Measurements from ENCODE around the gene ATP6V1B1.
A peak's percentile ranks its signal among the peaks of the same experiment; 100 is the strongest.
"Not testable (repeated sequence)": the region's sequence is repeated elsewhere in the genome, so short reads cannot be mapped to it uniquely, and the experiment has no call there.

Gene ATP6V1B1

GRCh38 chr2:70994699-70995425 lies 59.2 kb downstream of the ATP6V1B1 start, which contains the start of gene TEX261:
TSS of gene TEX261 (minus strand) at chr2:70994873. CDS start at chr2:70994757, 116 bp downstream.
- no peaks in the 10 kb centered on the region for H3K27me3 ChIP-seq
- H4K20me1 ChIP-seq, result peaks cover 46% of the 10 kb centered on the region
- peak within 1 kb of the TSS; percentile 99 for H3K4me2 ChIP-seq
- H3K9me3 ChIP-seq, result no peaks in the 10 kb centered on the region
- peaks cover 19% of the 10 kb centered on the region for H3K4me1 ChIP-seq
- peak within 1 kb of the TSS; percentile 95 for H3K9ac ChIP-seq
- H3K36me3 ChIP-seq, result peaks cover 33% of the 10 kb centered on the region
- peak within 1 kb of the TSS; percentile 100 for H3K4me3 ChIP-seq
- H3K27ac ChIP-seq, result peak within 1 kb of the TSS; percentile 85
- TF ChIP-seq Cebpa-rat (IDR thresholded peaks at IDR 0.05), result no peak

DNA sequence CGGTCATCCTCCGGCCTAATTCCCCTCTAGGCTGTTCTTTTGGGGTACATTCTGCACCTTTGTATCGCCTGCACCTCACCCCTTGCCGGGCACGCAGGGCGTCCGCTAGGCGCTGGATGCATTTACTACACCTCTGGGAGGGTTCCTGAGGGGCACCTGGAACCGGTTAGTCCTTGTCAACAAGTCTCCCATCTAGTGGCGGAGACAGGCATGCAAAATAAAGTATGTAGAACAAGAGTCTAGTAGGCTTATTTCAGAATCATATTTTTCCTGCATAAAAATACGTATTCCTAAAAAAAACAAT lies 59.7 kb downstream of the ATP6V1B1 start:
- no peak for TF ChIP-seq Cebpa-rat (IDR thresholded peaks at IDR 0.05)
- H3K4me2 ChIP-seq, result peak overlapping the region; percentile 85
- peaks cover 19% of the 10 kb centered on the region for H3K4me1 ChIP-seq
- H3K27ac ChIP-seq, result no peak overlapping the region
- H3K4me3 ChIP-seq, result peak overlapping the region; percentile 100
- no peaks in the 10 kb centered on the region for H3K9me3 ChIP-seq
- no peaks in the 10 kb centered on the region for H3K27me3 ChIP-seq
- peaks cover 28% of the 10 kb centered on the region for H3K36me3 ChIP-seq
- peaks cover 41% of the 10 kb centered on the region for H4K20me1 ChIP-seq
- H3K9ac ChIP-seq, result peak overlapping the region; percentile 95

- peaks cover 21% of the 10 kb centered on the region for H3K4me1 ChIP-seq
- not testable (repeated sequence) for H3K36me3 ChIP-seq, H3K27me3 ChIP-seq, H3K27ac ChIP-seq, H3K4me3 ChIP-seq, H4K20me1 ChIP-seq, H3K9me3 ChIP-seq, H3K9ac ChIP-seq, H3K4me2 ChIP-seq
These were observed 63.2 kb downstream of the ATP6V1B1 start for GRCh38 chr2:70998885-70999284.

GRCh38 chr2:70999362-70999761 lies 63.7 kb downstream of the ATP6V1B1 start:
- Histone ChIP-seq H3K4me1 (peaks cover 19% of the 10 kb centered on the region), H3K9me3 (no peaks in the 10 kb centered on the region), H3K36me3 (no peaks in the 10 kb centered on the region), H3K4me2 (no peak overlapping the region), H4K20me1 (peaks cover 1% of the 10 kb centered on the region), H3K27ac (no peak overlapping the region), H3K9ac (no peak overlapping the region), H3K27me3 (no peaks in the 10 kb centered on the region), H3K4me3 (no peak overlapping the region)
- TF ChIP-seq Cebpa-rat (IDR thresholded peaks at IDR 0.05), result no peak

- H3K9me3 ChIP-seq, H3K4me2 ChIP-seq, H3K27ac ChIP-seq, H3K4me3 ChIP-seq, H3K27me3 ChIP-seq, H4K20me1 ChIP-seq, H3K9ac ChIP-seq, H3K36me3 ChIP-seq: not testable (repeated sequence)
- H3K4me1 ChIP-seq, result peaks cover 19% of the 10 kb centered on the region
These were observed 64.2 kb downstream of the ATP6V1B1 start for GRCh38 chr2:70999931-71000330.

GRCh38 chr2:71000780-71001591 lies 65.3 kb downstream of the ATP6V1B1 start:
- H3K27me3 ChIP-seq, result no peaks in the 10 kb centered on the region
- peak overlapping the region; percentile 28; the same call in 1 of the 2 replicates for H3K4me3 ChIP-seq
- no peak overlapping the region for H3K9ac ChIP-seq
- no peaks in the 10 kb centered on the region for H3K36me3 ChIP-seq
- no peaks in the 10 kb centered on the region for H4K20me1 ChIP-seq
- H3K27ac ChIP-seq, result 0 out of 2 replicates have a peak overlapping the region, but pooled peaks have one; percentile 6
- H3K4me2 ChIP-seq, result peak overlapping the region; percentile 75
- H3K9me3 ChIP-seq, result no peaks in the 10 kb centered on the region
- TF ChIP-seq Cebpa-rat (IDR thresholded peaks at IDR 0.05), result no peak
- H3K4me1 ChIP-seq, result peaks cover 17% of the 10 kb centered on the region

GRCh38 chr2:71001592-71001927 lies 65.9 kb downstream of the ATP6V1B1 start:
- Histone ChIP-seq H3K27ac (0 out of 2 replicates have a peak overlapping the region, but pooled peaks have one; percentile 6), H3K9ac (no peak overlapping the region)

DNA sequence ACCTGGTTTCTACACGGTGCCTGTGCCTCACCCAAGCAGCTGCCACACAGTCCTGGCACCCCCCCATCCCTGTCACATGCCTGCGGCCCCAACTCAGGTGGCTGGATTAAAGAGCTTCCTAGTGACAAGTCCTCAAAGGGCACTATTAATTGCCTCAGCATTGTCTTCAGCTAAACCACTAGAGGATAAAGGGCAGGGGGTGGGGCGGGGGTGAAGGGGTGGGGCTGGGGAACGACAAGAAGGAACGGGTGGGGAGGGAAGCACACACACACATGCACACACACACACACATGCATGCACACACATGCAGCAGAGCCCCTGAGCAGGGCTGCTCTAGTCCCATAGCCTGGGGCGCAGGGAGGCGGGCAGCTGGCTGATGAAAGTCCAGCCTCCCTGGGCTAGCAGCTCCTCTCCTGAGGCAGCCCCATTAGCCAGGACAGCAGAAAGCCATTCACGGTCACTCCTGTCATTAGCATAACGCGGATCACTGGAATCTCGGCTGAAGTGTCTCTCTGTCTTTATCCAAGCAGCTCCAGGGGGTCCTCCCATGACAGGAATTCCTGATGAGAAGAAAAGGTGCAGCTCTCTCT lies 66.4 kb downstream of the ATP6V1B1 start:
- H3K4me1 ChIP-seq, result peaks cover 25% of the 10 kb centered on the region
- no peaks in the 10 kb centered on the region for H3K36me3 ChIP-seq
- no peak overlapping the region for H3K27ac ChIP-seq
- H3K4me2 ChIP-seq, result peak overlapping the region; percentile 75; the same call in 1 of the 2 replicates
- no peaks in the 10 kb centered on the region for H4K20me1 ChIP-seq
- no peaks in the 10 kb centered on the region for H3K9me3 ChIP-seq
- TF ChIP-seq Cebpa-rat (IDR thresholded peaks at IDR 0.05), result no peak
- H3K27me3 ChIP-seq, result no peaks in the 10 kb centered on the region
- no peak overlapping the region for H3K4me3 ChIP-seq
- H3K9ac ChIP-seq, result no peak overlapping the region

More at GRCh38 chr2:71001592-71001927, 65.9 kb downstream of the ATP6V1B1 start:
- no peaks in the 10 kb centered on the region for H4K20me1 ChIP-seq
- no peak for TF ChIP-seq Cebpa-rat (IDR thresholded peaks at IDR 0.05)
- H3K4me3 ChIP-seq, result no peak overlapping the region
- H3K36me3 ChIP-seq, result no peaks in the 10 kb centered on the region
- H3K9me3 ChIP-seq, result no peaks in the 10 kb centered on the region
- peaks cover 22% of the 10 kb centered on the region for H3K4me1 ChIP-seq
- H3K27me3 ChIP-seq, result no peaks in the 10 kb centered on the region
- H3K4me2 ChIP-seq, result peak overlapping the region; percentile 75

GRCh38 chr2:71003396-71003795 lies 67.7 kb downstream of the ATP6V1B1 start:
- Histone ChIP-seq H3K9me3 (no peaks in the 10 kb centered on the region), H3K36me3 (no peaks in the 10 kb centered on the region), H3K4me1 (peaks cover 29% of the 10 kb centered on the region), H3K4me2 (no peak overlapping the region), H4K20me1 (no peaks in the 10 kb centered on the region), H3K4me3 (no peak overlapping the region), H3K27ac (no peak overlapping the region), H3K27me3 (no peaks in the 10 kb centered on the region), H3K9ac (no peak overlapping the region)
- TF ChIP-seq Cebpa-rat (IDR thresholded peaks at IDR 0.05), result no peak
